ENCODE measurements around the gene NUTM2E. TPM values are rescaled to one million over a fixed set of nuclear protein-coding genes. Genes with fewer than 3 reads are reported as not detected.
"Not testable (repeated sequence)": the region's sequence is repeated elsewhere in the genome, so short reads cannot be mapped to it uniquely, and the experiment has no call there.

Gene NUTM2E, protein sequence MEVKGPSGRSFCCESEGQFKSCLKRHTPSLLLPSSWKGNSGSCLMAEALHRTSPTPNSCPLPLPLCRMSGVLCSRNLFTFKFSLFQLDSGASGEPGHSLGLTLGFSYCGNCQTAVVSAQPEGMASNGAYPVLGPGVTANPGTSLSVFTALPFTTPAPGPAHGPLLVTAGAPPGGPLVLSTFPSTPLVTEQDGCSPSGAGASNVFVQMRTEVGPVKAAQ (N-terminal part only)
- total RNA-seq, result under 1 TPM in 1 of 2 experiments, not detected in 1; 0.12 TPM

- H3K27me3 Mint-ChIP-seq; intact Hi-C loops (cut with micrococcal nuclease); H3K36me3 Mint-ChIP-seq; H3K9me3 Mint-ChIP-seq; POLR2A ChIA-PET: not testable (repeated sequence)
- CTCF ChIA-PET, result interaction anchor here (1.5 kb wide), 1 partner anchor 102 kb away, joined by 4 read pairs; no protein-coding TSS in a partner anchor
- peak; percentile 84 for DNase-seq
- Mint-ChIP-seq H3K27ac (peak within 1 kb of the TSS; percentile 80), H3K4me1 (ENCODE audit: low read depth) (peaks cover 31% of the 10 kb centered on the region), H3K4me3 (peak within 1 kb of the TSS; percentile 85)
Measured at GRCh38 chr10:79826496-79827215, at the start of gene NUTM2E. Gene NUTM2E, plus strand, starts transcription at chr10:79826739. Its CDS starts 15,002 bp downstream, at chr10:79841741.

- H3K4me1 Mint-ChIP-seq (ENCODE audit: low read depth); H3K4me3 Mint-ChIP-seq; DNase-seq; H3K9me3 Mint-ChIP-seq; H3K27ac Mint-ChIP-seq; CTCF ChIA-PET; POLR2A ChIA-PET; H3K27me3 Mint-ChIP-seq; H3K36me3 Mint-ChIP-seq: not testable (repeated sequence)
- intact Hi-C loops (cut with micrococcal nuclease), result loop anchor here (2.0 kb wide), 1 partner anchor 151 kb away; no protein-coding TSS in a partner anchor
Measured at GRCh38 chr10:79777997-79778396, 48.5 kb upstream of the NUTM2E start.

DNA sequence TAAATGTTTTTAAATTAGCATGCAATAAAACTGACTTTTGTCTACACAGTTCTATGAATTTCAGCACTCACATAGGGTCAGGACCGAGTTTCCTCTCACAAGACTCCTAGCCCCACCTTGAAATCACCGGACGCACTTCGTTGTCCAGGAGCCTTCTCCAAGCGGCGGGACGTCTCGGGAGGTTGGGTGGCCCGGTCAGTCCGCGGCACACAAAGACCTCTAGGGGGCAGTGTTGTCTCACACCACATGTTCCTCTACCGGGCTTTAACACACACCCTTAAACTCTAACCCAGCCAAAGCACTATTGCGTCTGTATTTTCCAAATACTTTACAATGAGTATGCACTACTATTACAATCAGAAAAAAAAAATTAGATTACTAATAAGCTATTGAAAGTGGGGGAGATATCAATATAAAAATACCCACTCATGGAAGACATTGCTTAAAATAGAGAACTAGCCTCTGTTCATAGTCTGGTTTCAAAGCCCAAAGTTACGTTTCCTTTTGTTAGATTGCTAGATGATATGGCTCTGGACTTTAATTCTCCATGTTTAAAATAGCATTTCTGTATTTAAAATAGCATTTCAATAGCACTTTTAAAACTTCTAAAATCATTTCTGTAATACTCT, 47.1 kb upstream of the NUTM2E start:
- H3K36me3 Mint-ChIP-seq; H3K27me3 Mint-ChIP-seq; H3K27ac Mint-ChIP-seq; POLR2A ChIA-PET; H3K4me3 Mint-ChIP-seq; H3K9me3 Mint-ChIP-seq; H3K4me1 Mint-ChIP-seq (ENCODE audit: low read depth): not testable (repeated sequence)
- intact Hi-C loops (cut with micrococcal nuclease), result loop anchor here (2.0 kb wide), 1 partner anchor 149 kb away; no protein-coding TSS in a partner anchor
- CTCF ChIA-PET, result interaction anchor here (0.7 to 1.0 kb wide), 4 partner anchors 150 to 267 kb away, joined by 3 to 6 read pairs (median 5); no protein-coding TSS in a partner anchor
- peak; percentile 76 for DNase-seq

GRCh38 chr10:79779992-79780391, 46.5 kb upstream of the NUTM2E start:
- not testable (repeated sequence) for H3K36me3 Mint-ChIP-seq

DNA sequence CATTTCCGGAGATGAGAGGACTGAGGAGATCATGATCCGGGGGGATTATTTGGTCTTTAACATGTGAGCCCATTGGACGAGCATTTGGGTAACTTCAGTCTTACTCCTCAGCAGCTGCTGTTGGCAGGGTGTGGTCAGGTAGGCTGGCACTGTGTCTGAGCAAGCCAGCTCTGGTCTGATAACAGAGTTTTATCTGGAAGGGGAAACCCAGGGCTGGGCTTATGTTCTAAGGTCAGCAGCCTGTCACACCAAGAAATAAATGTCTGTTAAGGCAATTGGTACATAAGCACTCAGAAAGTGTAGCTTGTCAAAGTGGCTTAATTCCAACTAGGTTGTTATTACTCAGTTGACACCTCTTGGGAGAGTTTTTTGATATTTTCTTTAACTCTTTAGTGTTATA, 45.0 kb upstream of the NUTM2E start:
- CTCF ChIA-PET, result interaction anchor here (0.7 kb wide), 1 partner anchor 148 kb away, joined by 3 read pairs; no protein-coding TSS in a partner anchor
- H3K4me1 Mint-ChIP-seq (ENCODE audit: low read depth); POLR2A ChIA-PET; H3K27ac Mint-ChIP-seq; H3K9me3 Mint-ChIP-seq; H3K36me3 Mint-ChIP-seq; H3K4me3 Mint-ChIP-seq; H3K27me3 Mint-ChIP-seq; intact Hi-C loops (cut with micrococcal nuclease); DNase-seq: not testable (repeated sequence)

More at GRCh38 chr10:79779992-79780391, 46.5 kb upstream of the NUTM2E start:
- CTCF ChIA-PET; H3K4me1 Mint-ChIP-seq (ENCODE audit: low read depth); H3K27me3 Mint-ChIP-seq; DNase-seq; H3K9me3 Mint-ChIP-seq; POLR2A ChIA-PET; H3K27ac Mint-ChIP-seq; H3K4me3 Mint-ChIP-seq: not testable (repeated sequence)
- intact Hi-C loops (cut with micrococcal nuclease), result loop anchor here (2.0 kb wide), 1 partner anchor 149 kb away; no protein-coding TSS in a partner anchor

DNA sequence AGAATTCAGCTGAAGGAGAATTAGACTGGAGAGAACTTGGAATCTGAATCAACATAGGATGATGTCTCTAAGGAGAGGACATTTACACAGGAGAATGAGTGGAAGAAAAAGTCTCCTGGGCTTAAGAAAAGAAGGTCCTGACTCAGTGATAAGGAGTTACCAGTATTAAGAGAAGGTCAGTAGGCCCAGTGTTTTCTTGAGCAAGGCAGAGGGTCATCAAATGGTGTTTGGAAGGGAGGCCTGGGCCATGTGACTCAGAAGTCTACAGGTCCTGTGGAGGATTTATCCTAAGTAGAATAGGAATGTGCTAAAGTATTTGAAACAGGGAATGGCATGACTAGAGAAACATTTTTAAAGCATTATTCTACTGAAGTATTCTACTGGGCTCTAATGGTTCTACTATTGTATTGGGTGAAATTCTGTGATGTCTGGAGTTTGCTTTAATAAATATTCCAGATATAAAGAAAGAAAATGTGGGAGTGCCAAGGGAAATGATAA, 39.0 kb upstream of the NUTM2E start:
- H3K4me1 Mint-ChIP-seq (ENCODE audit: low read depth); H3K27me3 Mint-ChIP-seq; H3K9me3 Mint-ChIP-seq; intact Hi-C loops (cut with micrococcal nuclease); POLR2A ChIA-PET; CTCF ChIA-PET; H3K36me3 Mint-ChIP-seq; H3K27ac Mint-ChIP-seq; H3K4me3 Mint-ChIP-seq; DNase-seq: not testable (repeated sequence)

- DNase-seq; CTCF ChIA-PET; H3K27me3 Mint-ChIP-seq; intact Hi-C loops (cut with micrococcal nuclease); H3K27ac Mint-ChIP-seq; POLR2A ChIA-PET; H3K4me1 Mint-ChIP-seq (ENCODE audit: low read depth); H3K9me3 Mint-ChIP-seq; H3K36me3 Mint-ChIP-seq; H3K4me3 Mint-ChIP-seq: not testable (repeated sequence)
Measured at GRCh38 chr10:79789351-79789750, 37.2 kb upstream of the NUTM2E start.

- H3K27ac Mint-ChIP-seq; H3K27me3 Mint-ChIP-seq; CTCF ChIA-PET; H3K4me1 Mint-ChIP-seq (ENCODE audit: low read depth); H3K36me3 Mint-ChIP-seq; H3K4me3 Mint-ChIP-seq; intact Hi-C loops (cut with micrococcal nuclease); DNase-seq; POLR2A ChIA-PET; H3K9me3 Mint-ChIP-seq: not testable (repeated sequence)
Measured at GRCh38 chr10:79791906-79792517, 34.5 kb upstream of the NUTM2E start.

DNA sequence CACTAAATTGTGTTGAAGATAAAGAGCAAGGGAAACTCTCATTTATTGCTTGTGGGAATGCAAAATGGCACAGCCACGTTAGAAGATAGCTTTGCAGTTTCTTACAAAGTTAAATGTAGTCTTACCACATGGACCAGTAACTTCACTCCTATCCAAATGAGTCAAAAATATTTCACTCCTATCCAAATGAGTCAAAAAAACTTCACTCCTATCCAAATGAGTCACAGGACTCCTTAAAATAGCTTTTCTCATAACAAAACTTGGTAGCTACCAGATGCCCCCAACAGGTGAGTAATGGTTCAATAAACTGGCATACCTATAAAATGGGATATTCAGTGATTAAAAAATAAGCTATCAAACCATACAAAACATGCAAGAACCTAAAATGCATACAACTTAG, 27.2 kb upstream of the NUTM2E start:
- H3K27ac Mint-ChIP-seq; CTCF ChIA-PET; H3K36me3 Mint-ChIP-seq; DNase-seq; H3K4me3 Mint-ChIP-seq; intact Hi-C loops (cut with micrococcal nuclease); POLR2A ChIA-PET; H3K9me3 Mint-ChIP-seq; H3K27me3 Mint-ChIP-seq: not testable (repeated sequence)
- peaks cover 11% of the 10 kb centered on the region for H3K4me1 Mint-ChIP-seq (ENCODE audit: low read depth)

GRCh38 chr10:79805857-79806256, 20.7 kb upstream of the NUTM2E start:
- DNase-seq; H3K27ac Mint-ChIP-seq; intact Hi-C loops (cut with micrococcal nuclease); CTCF ChIA-PET; POLR2A ChIA-PET; H3K4me1 Mint-ChIP-seq (ENCODE audit: low read depth); H3K27me3 Mint-ChIP-seq; H3K4me3 Mint-ChIP-seq; H3K36me3 Mint-ChIP-seq; H3K9me3 Mint-ChIP-seq: not testable (repeated sequence)

- H3K36me3 Mint-ChIP-seq; H3K27me3 Mint-ChIP-seq; H3K4me3 Mint-ChIP-seq; DNase-seq; H3K9me3 Mint-ChIP-seq; POLR2A ChIA-PET; CTCF ChIA-PET; H3K27ac Mint-ChIP-seq; intact Hi-C loops (cut with micrococcal nuclease); H3K4me1 Mint-ChIP-seq (ENCODE audit: low read depth): not testable (repeated sequence)
Measured at GRCh38 chr10:79811895-79812294, 14.6 kb upstream of the NUTM2E start.

DNA sequence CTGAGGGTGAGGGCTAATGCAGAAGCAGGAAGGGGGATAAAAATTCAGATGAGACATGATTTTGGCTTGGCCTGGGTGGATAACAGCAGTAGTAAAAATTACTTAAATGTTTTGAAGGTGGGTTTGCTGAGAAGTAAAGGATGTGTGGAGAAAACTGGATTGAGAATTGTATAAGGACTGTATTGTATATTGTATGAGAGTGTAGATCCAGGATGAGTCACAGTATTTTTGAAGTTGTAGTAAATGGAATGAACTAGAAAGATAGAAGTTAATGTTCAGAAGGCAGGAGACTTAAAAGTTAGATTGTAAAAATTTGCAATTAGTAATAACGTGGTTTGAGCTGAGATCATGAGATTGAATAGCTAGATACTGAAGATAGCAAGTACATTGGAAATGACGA, 10.2 kb upstream of the NUTM2E start:
- intact Hi-C loops (cut with micrococcal nuclease); H3K4me1 Mint-ChIP-seq (ENCODE audit: low read depth); POLR2A ChIA-PET; H3K36me3 Mint-ChIP-seq; H3K27ac Mint-ChIP-seq; H3K4me3 Mint-ChIP-seq; H3K9me3 Mint-ChIP-seq; DNase-seq; CTCF ChIA-PET; H3K27me3 Mint-ChIP-seq: not testable (repeated sequence)
